Loucy (cell line): ENCODE measurements around the gene GDF11.

Experiments used
- H2AFZ ChIP-seq: fragments of 200-600 bp; sonication (generic); 2 replicates; pipeline ENCODE4 v1.6.0; 2016; ENCODE audit warnings: antibody characterized with exemption, mild to moderate bottlenecking, low read length, moderate library complexity
- H3F3A ChIP-seq: fragments of 200-600 bp; 2 replicates; pipeline ENCODE4 v1.6.0; 2016; ENCODE audit warnings: antibody characterized with exemption, low read depth, mild to moderate bottlenecking
- H3K27me3 ChIP-seq: fragments of 200-600 bp; sonication (generic); 2 replicates; pipeline ENCODE4 v1.6.1; 2014; ENCODE audit warnings: low read length, mild to moderate bottlenecking; ENCODE audit not compliant: insufficient read depth, poor library complexity, severe bottlenecking
- H3K36me3 ChIP-seq: fragments of 200-600 bp; sonication (generic); 2 replicates; pipeline ENCODE4 v1.6.1; 2016; ENCODE audit warnings: low read length; ENCODE audit not compliant: insufficient read depth
- H3K4me1 ChIP-seq: fragments of 200-600 bp; sonication (generic); 2 replicates; pipeline ENCODE4 v1.5.1; 2014; ENCODE audit warnings: low read length, mild to moderate bottlenecking; ENCODE audit not compliant: insufficient read depth, poor library complexity, severe bottlenecking
- H3K4me2 ChIP-seq: fragments of 200-600 bp; sonication (generic); 2 replicates; pipeline ENCODE4 v1.6.0; 2014; ENCODE audit warnings: antibody characterized with exemption, low read length, low read depth, mild to moderate bottlenecking; ENCODE audit not compliant: poor library complexity, severe bottlenecking
- H3K4me3 ChIP-seq: fragments of 200-600 bp; sonication (generic); 2 replicates; pipeline ENCODE4 v1.5.1; 2014; ENCODE audit warnings: low read length, mild to moderate bottlenecking, mixed read lengths; ENCODE audit not compliant: poor library complexity, severe bottlenecking
- H3K79me2 ChIP-seq: fragments of 200-600 bp; sonication (generic); 2 replicates; pipeline ENCODE4 v1.6.1; 2014; ENCODE audit warnings: low read length; ENCODE audit not compliant: insufficient read depth
- H3K9ac ChIP-seq: fragments of 200-600 bp; sonication (generic); 2 replicates; pipeline ENCODE4 v1.6.0; 2014; ENCODE audit warnings: mild to moderate bottlenecking, low read depth, low read length, moderate library complexity; ENCODE audit not compliant: poor library complexity, severe bottlenecking
- H3K9me2 ChIP-seq: fragments of 200-600 bp; sonication (generic); replicated peaks from 2 replicates; pipeline ENCODE4 v1.6.1; 2016; ENCODE audit warnings: low read depth, low read length, mixed read lengths
- H3K9me3 ChIP-seq: fragments of 200-600 bp; sonication (generic); 2 replicates; pipeline ENCODE4 v1.6.1; 2014; ENCODE audit warnings: mild to moderate bottlenecking, antibody characterized with exemption, low read length, low read depth; ENCODE audit not compliant: insufficient read depth
- H4K20me1 ChIP-seq: fragments of 200-600 bp; sonication (generic); 2 replicates; pipeline ENCODE4 v1.6.0; 2014; ENCODE audit warnings: antibody characterized with exemption, low read length, mild to moderate bottlenecking; ENCODE audit not compliant: insufficient read depth, poor library complexity, severe bottlenecking
- EZH2phosphoT487 ChIP-seq: fragments of 200-600 bp; IDR thresholded peaks from 2 replicates; pipeline ENCODE4 v1.6.1; 2018; ENCODE audit warnings: antibody characterized with exemption, mild to moderate bottlenecking, moderate library complexity, borderline replicate concordance
- TF ChIP-seq, protein P1 (sequence below): fragments of 200-600 bp; sonication (generic); conservative IDR thresholded peaks from 2 replicates; pipeline ENCODE4 v1.5.1; 2014; ENCODE audit warnings: mild to moderate bottlenecking, antibody characterized with exemption, low read length

GDF11 gene

DNA sequence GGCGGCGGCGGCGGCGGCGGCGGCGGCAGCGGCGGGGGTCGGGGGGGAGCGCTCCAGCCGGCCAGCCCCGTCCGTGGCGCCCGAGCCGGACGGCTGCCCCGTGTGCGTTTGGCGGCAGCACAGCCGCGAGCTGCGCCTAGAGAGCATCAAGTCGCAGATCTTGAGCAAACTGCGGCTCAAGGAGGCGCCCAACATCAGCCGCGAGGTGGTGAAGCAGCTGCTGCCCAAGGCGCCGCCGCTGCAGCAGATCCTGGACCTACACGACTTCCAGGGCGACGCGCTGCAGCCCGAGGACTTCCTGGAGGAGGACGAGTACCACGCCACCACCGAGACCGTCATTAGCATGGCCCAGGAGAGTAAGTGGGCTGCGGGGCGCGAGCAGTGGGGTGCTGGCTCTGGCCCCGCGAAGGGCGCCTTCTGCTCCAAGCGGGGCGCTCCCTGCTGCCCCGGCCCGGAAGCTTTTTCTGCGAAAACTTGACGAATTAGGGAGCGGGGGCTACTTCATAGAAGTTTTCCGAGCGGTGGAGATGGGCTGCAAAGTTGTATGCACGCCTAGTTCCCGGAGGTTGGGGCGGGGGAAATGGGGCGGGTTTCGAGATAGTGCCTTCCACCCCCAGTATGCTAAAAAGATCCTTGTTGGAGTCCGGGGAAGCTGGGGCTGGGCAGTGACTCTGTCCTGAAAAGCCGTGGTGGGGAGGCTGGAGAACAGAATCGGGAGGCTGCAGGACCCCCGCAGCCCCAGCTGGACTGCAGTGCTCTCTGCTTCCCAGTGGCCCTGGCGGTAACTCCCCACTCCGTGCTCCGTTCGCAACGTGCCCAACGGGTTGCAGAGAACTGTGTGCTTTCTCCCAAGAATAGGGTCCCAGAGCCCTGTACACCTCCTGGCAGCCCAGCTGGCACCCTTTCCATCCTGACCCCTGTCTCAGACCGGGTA is 751 bp downstream of the GDF11 start:
- H3K9ac ChIP-seq: peak overlapping the region; percentile 86
- peaks cover 3% of the 10 kb centered on the region; the same call in 1 of the 2 replicates for H3F3A ChIP-seq
- peak overlapping the region; percentile 44; the same call in 1 of the 2 replicates for H2AFZ ChIP-seq
- H3K27me3 ChIP-seq: no peaks in the 10 kb centered on the region
- peaks cover 41% of the 10 kb centered on the region for H3K79me2 ChIP-seq
- H4K20me1 ChIP-seq: peaks cover 26% of the 10 kb centered on the region
- peak overlapping the region; percentile 85 for H3K4me3 ChIP-seq
- H3K4me1 ChIP-seq: peaks cover 40% of the 10 kb centered on the region
- no peaks in the 10 kb centered on the region for H3K9me3 ChIP-seq
- peak overlapping the region; percentile 94 for H3K4me2 ChIP-seq
- no peak for TF ChIP-seq EZH2phosphoT487
- TF ChIP-seq, protein P1, sequence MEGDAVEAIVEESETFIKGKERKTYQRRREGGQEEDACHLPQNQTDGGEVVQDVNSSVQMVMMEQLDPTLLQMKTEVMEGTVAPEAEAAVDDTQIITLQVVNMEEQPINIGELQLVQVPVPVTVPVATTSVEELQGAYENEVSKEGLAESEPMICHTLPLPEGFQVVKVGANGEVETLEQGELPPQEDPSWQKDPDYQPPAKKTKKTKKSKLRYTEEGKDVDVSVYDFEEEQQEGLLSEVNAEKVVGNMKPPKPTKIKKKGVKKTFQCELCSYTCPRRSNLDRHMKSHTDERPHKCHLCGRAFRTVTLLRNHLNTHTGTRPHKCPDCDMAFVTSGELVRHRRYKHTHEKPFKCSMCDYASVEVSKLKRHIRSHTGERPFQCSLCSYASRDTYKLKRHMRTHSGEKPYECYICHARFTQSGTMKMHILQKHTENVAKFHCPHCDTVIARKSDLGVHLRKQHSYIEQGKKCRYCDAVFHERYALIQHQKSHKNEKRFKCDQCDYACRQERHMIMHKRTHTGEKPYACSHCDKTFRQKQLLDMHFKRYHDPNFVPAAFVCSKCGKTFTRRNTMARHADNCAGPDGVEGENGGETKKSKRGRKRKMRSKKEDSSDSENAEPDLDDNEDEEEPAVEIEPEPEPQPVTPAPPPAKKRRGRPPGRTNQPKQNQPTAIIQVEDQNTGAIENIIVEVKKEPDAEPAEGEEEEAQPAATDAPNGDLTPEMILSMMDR: no peak
- H3K36me3 ChIP-seq: peaks cover 8% of the 10 kb centered on the region; the same call in 1 of the 2 replicates
- no peaks in the 10 kb centered on the region for H3K9me2 ChIP-seq

DNA sequence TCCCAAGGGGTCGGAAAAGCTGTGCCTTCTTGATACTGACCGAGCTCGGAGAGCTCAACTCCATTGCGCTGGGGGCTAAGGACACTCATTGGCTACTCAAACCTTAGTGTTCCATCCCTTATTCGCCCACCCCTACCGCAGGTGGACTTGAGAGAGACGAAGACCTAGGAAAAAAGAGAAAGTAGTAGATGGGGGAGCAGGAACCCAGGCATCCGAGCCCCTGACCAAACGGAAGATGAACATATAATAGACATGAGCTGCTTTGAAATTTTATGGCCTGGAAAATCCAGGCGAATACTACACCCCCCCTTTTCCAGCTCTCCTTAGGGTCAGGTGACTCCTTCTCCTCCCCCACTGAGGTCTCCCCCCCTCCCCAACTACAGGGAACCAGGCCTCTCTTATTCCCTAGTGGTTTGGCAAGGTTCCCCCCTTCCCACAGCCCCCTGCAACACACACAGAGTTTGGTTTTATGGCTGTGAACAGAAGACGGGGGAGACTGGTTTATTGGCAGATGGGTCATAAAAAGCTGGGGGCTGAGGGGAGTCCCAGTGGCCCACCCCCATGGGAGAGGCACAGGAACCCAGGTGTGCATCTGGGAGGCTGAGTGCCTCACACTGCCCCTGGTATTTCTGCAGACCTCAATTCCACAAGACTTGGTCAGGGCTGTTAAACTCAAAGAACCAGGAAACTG is 1.6 kb downstream of the GDF11 start:
- peak overlapping the region; percentile 44; the same call in 1 of the 2 replicates for H2AFZ ChIP-seq
- peaks cover 3% of the 10 kb centered on the region; the same call in 1 of the 2 replicates for H3F3A ChIP-seq
- no peak for TF ChIP-seq EZH2phosphoT487
- TF ChIP-seq, protein P1: no peak
- no peaks in the 10 kb centered on the region for H3K27me3 ChIP-seq
- no peaks in the 10 kb centered on the region for H3K9me2 ChIP-seq
- no peaks in the 10 kb centered on the region for H3K9me3 ChIP-seq
- peak overlapping the region; percentile 85 for H3K4me3 ChIP-seq
- H4K20me1 ChIP-seq: peaks cover 33% of the 10 kb centered on the region
- H3K36me3 ChIP-seq: peaks cover 16% of the 10 kb centered on the region; the same call in 1 of the 2 replicates
- H3K9ac ChIP-seq: peak overlapping the region; percentile 86
- peak overlapping the region; percentile 94 for H3K4me2 ChIP-seq
- peaks cover 40% of the 10 kb centered on the region for H3K4me1 ChIP-seq
- peaks cover 49% of the 10 kb centered on the region for H3K79me2 ChIP-seq

DNA sequence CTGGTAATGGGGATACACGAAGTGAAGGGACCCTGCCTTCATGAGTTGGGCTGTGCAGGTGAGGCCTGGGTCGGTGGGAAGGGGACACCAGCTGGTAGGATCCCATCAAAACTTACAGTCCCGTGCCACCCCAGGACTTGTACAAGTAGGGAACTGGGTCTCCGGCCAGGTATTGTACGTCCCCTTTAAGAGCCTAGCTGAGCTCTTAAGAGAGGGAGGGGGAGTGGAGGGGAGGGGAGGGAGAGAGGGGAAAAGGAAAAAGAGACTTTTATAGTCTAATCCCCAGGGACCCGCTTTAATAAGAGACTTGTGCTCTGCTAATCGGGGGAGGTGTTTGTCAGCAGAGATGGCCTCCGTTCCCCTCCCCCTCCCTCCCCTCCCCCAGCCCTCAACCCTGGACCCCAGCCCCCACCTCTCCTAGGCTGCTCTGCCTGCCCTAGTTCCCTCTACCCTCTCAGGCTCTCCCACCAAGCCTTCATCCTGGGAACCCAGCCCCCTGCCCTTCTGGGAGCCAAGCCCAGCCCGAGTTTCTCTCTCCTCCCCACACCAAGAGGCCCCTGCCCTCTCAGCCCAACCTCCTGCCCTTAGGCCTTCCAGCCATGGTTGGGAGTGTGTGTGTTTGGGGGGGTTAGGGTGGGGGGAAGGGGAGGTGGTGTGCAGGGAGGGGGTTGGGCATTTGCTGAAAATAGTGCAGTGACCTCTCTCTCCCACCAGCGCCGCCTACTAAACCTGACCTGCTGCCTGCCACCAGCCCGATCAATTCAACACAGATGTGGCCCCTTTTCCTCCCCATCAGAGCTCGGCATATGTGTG is 2.6 kb downstream of the GDF11 start:
- Histone ChIP-seq H3K4me1 (peaks cover 40% of the 10 kb centered on the region), H4K20me1 (peaks cover 44% of the 10 kb centered on the region), H3K4me2 (peak overlapping the region; percentile 94), H3K4me3 (peak overlapping the region; percentile 85), H3F3A (peaks cover 3% of the 10 kb centered on the region; the same call in 1 of the 2 replicates), H3K36me3 (peaks cover 27% of the 10 kb centered on the region; the same call in 1 of the 2 replicates), H3K9ac (peak overlapping the region; percentile 86), H3K79me2 (peaks cover 51% of the 10 kb centered on the region), H3K9me3 (no peaks in the 10 kb centered on the region), H3K9me2 (no peaks in the 10 kb centered on the region), H2AFZ (no peak overlapping the region), H3K27me3 (no peaks in the 10 kb centered on the region)
- TF ChIP-seq, protein P1: no peak
- no peak for TF ChIP-seq EZH2phosphoT487
